CD14-positive monocyte (primary cell): Measurements from ENCODE around the gene MAPKAPK3. TPM values are rescaled to one million over a fixed set of nuclear protein-coding genes. Genes with fewer than 3 reads are reported as not detected.

ENCODE experiments used
- DNase-seq, 3 donors: peaks; one replicate each; pipeline ENCODE4 v3.0.0-alpha.2; 2011 to 2022
- H2AFZ ChIP-seq: 2 replicates; pipeline ENCODE4 v1.6.0; 2012; ENCODE audit warnings: mild to moderate bottlenecking, low read depth, low read length, inconsistent platforms; ENCODE audit not compliant: insufficient read depth, poor library complexity, severe bottlenecking
- H3K27ac ChIP-seq, 2 donors: 1 replicate in 1 of 2; 2 replicates in 1 of 2; pipeline ENCODE4 v1.5.1; 2012 to 2013; ENCODE audit warnings: low read length in 2 of 2, control low read depth in 1 of 2, inconsistent platforms in 1 of 2, low read depth in 1 of 2, mild to moderate bottlenecking in 1 of 2
- H3K27me3 ChIP-seq, 2 donors: one replicate each; pipeline versions ENCODE4 v1.6.0 to v1.6.1; 2011 to 2013; ENCODE audit warnings: low read length in 2 of 2; ENCODE audit not compliant: control insufficient read depth in 2 of 2, insufficient read depth in 2 of 2
- H3K36me3 ChIP-seq, 2 donors: replicated peaks in 1 of 2; 1 replicate in 1 of 2; 2 replicates in 1 of 2; pipeline versions ENCODE4 v1.5.1 to v1.6.1; 2012 to 2013; ENCODE audit warnings: low read length in 2 of 2, control low read depth in 1 of 2, inconsistent platforms in 1 of 2, mild to moderate bottlenecking in 1 of 2; ENCODE audit not compliant: insufficient read depth in 2 of 2, control insufficient read depth in 1 of 2
- H3K4me1 ChIP-seq, 2 donors: 1 replicate in 1 of 2; 2 replicates in 1 of 2; pipeline versions ENCODE4 v1.5.1 to v1.6.1; 2012 to 2013; ENCODE audit warnings: low read length in 2 of 2, control low read depth in 1 of 2, inconsistent platforms in 1 of 2, mild to moderate bottlenecking in 1 of 2, moderate library complexity in 1 of 2; ENCODE audit not compliant: insufficient read depth in 2 of 2, control insufficient read depth in 1 of 2
- H3K4me2 ChIP-seq: replicated peaks from 2 replicates; pipeline ENCODE3; 2012; ENCODE audit warnings: low read length, moderate library complexity, mild to moderate bottlenecking; ENCODE audit not compliant: poor library complexity, severe bottlenecking; ENCODE audit errors: extremely low read depth
- H3K4me3 ChIP-seq, 3 experiments: fragments of 200-600 bp in 1 of 3; sonication (generic) in 1 of 3; replicated peaks in 1 of 3; 1 replicate in 2 of 3; 2 replicates in 1 of 3; pipeline ENCODE4 v1.5.1; 2011 to 2013; ENCODE audit warnings: low read length in 3 of 3, mild to moderate bottlenecking in 3 of 3, control low read depth in 2 of 3, low read depth in 2 of 3, inconsistent platforms in 1 of 3, moderate library complexity in 1 of 3
- H3K79me2 ChIP-seq: 2 replicates; pipeline ENCODE4 v1.6.0; 2012; ENCODE audit warnings: mild to moderate bottlenecking, control low read depth, inconsistent platforms, low read length, moderate library complexity; ENCODE audit not compliant: insufficient read depth
- H3K9ac ChIP-seq: 2 replicates; pipeline ENCODE4 v1.6.0; 2017; ENCODE audit warnings: low read length, mild to moderate bottlenecking; ENCODE audit not compliant: insufficient read depth, poor library complexity, severe bottlenecking
- H3K9me3 ChIP-seq, 2 donors: replicated peaks in 1 of 2; 1 replicate in 1 of 2; 2 replicates in 1 of 2; pipeline versions ENCODE4 v1.5.1 to v1.6.1; 2012 to 2013; ENCODE audit warnings: low read length in 2 of 2, control low read depth in 1 of 2; ENCODE audit not compliant: control insufficient read depth in 1 of 2, insufficient read depth in 1 of 2
- H4K20me1 ChIP-seq: 2 replicates; pipeline ENCODE4 v1.6.0; 2012; ENCODE audit warnings: mild to moderate bottlenecking, low read length, control low read depth, moderate library complexity; ENCODE audit not compliant: insufficient read depth
- H3K27ac Mint-ChIP-seq, 7 donors: one replicate each; pipeline ENCODE4 v1.8.0; 2020; ENCODE audit warnings: mild to moderate bottlenecking in 7 of 7, mixed read lengths in 7 of 7, moderate library complexity in 6 of 7, inconsistent platforms in 2 of 7
- H3K27me3 Mint-ChIP-seq, 3 donors: one replicate each; pipeline ENCODE4 v1.8.0; 2021 to 2022; ENCODE audit warnings: low read depth in 3 of 3, mild to moderate bottlenecking in 3 of 3, mixed read lengths in 3 of 3, moderate library complexity in 3 of 3, inconsistent platforms in 1 of 3
- H3K36me3 Mint-ChIP-seq, 2 donors: one replicate each; pipeline ENCODE4 v1.8.0; 2020; ENCODE audit warnings: mixed read lengths in 2 of 2, inconsistent platforms in 1 of 2, mild to moderate bottlenecking in 1 of 2
- H3K4me1 Mint-ChIP-seq: one replicate; pipeline ENCODE4 v1.8.0; 2020; ENCODE audit warnings: mild to moderate bottlenecking, mixed read lengths
- H3K4me3 Mint-ChIP-seq, 2 donors: one replicate each; pipeline ENCODE4 v1.8.0; 2020; ENCODE audit warnings: mild to moderate bottlenecking in 2 of 2, mixed read lengths in 2 of 2, moderate library complexity in 1 of 2
- H3K9me3 Mint-ChIP-seq, 7 donors: one replicate each; pipeline ENCODE4 v1.8.0; 2020 to 2022; ENCODE audit warnings: mixed read lengths in 7 of 7, mild to moderate bottlenecking in 6 of 7, moderate library complexity in 6 of 7, inconsistent platforms in 2 of 7
- CTCF ChIP-seq: fragments of 200-600 bp; IDR thresholded peaks from one replicate; pipeline ENCODE4 v1.8.0; 2022; ENCODE audit warnings: antibody characterized with exemption, mild to moderate bottlenecking
- WGBS: methylation state at CpG from one replicate; pipeline ENCODE4 v1.1.5; 2013; ENCODE audit warnings: missing lambda C conversion rate; ENCODE audit not compliant: insufficient coverage; 5-methylcytosine and 5-hydroxymethylcytosine counted together
- intact Hi-C, 2 donors: fragments of 100-400 bp; cut with micrococcal nuclease; formaldehyde crosslinking; loops; one replicate each; pipeline versions ENCODE4 v1.15.0 to v1.15.1; 2023
- polyA plus RNA-seq, 3 donors: library from polyadenylated mRNA; depleted of rRNA in 1 of 3; unstranded in 2 of 3; stranded (reverse) in 1 of 3; fragments of 300-500 nt in 2 of 3; fragments of >200 nt in 1 of 3; fragmentation: Illumina TruSeq in 2 of 3; gene quantifications; 1 replicate in 2 of 3; 2 replicates in 1 of 3; pipeline ENCODE4 v1.2.3, GENCODE V29; 2012 to 2021

The MAPKAPK3 gene
- polyA plus RNA-seq, 3 donors, result 173 to 252 (median 201) TPM

- peak overlapping the region; percentile 11 for H3K9ac ChIP-seq
- peak overlapping the region; percentile 85 to 88 for H3K27ac ChIP-seq
- DNase-seq, result no peak
- H3K4me1 ChIP-seq, result peaks cover 84 to 96% of the 10 kb centered on the region in 2 donors
- intact Hi-C loops, result no loop called here
- Mint-ChIP-seq H3K4me3 (no peak overlapping the region), H3K36me3 (peaks cover 59 to 71% of the 10 kb centered on the region in 2 donors), H3K27me3 (peaks cover 0 to 3% (median 0%) of the 10 kb centered on the region in 3 donors), H3K4me1 (peaks cover 93% of the 10 kb centered on the region), H3K9me3 (no peaks in the 10 kb centered on the region), H3K27ac (peak overlapping the region; percentile 17 to 94 (median 63))
- no peaks in the 10 kb centered on the region for H3K27me3 ChIP-seq
- peaks cover 29 to 39% of the 10 kb centered on the region in 2 donors for H3K36me3 ChIP-seq
- H3K4me2 ChIP-seq, result no peak overlapping the region
- no peak overlapping the region for H3K4me3 ChIP-seq
- peaks cover 36% of the 10 kb centered on the region for H4K20me1 ChIP-seq
- 57% methylated on average over 4 of the region's 4 CpGs for WGBS
- H3K79me2 ChIP-seq, result peaks cover 72% of the 10 kb centered on the region
- no peaks in the 10 kb centered on the region for H3K9me3 ChIP-seq
- no peak overlapping the region for H2AFZ ChIP-seq
- no peak for TF ChIP-seq CTCF
Observed at GRCh38 chr3:50603261-50604109, 13.5 kb upstream of the MAPKAPK3 start.

- Histone ChIP-seq H3K4me1 (peaks cover 90 to 100% of the 10 kb centered on the region in 2 donors), H3K79me2 (peaks cover 79% of the 10 kb centered on the region), H3K9ac (no peak overlapping the region), H3K4me2 (no peak overlapping the region), H4K20me1 (peaks cover 43% of the 10 kb centered on the region), H3K4me3 (no peak overlapping the region), H3K9me3 (no peaks in the 10 kb centered on the region), H3K27ac (peak overlapping the region in 1 of 2 donors; percentile 20), H3K27me3 (no peaks in the 10 kb centered on the region), H3K36me3 (peaks cover 29 to 40% of the 10 kb centered on the region in 2 donors), H2AFZ (no peak overlapping the region)
- Mint-ChIP-seq H3K36me3 (peaks cover 61 to 74% of the 10 kb centered on the region in 2 donors), H3K27me3 (peaks cover 0 to 3% (median 0%) of the 10 kb centered on the region in 3 donors), H3K27ac (peak overlapping the region in 3 of 7 donors; percentile 17 to 94 (median 63)), H3K9me3 (no peaks in the 10 kb centered on the region), H3K4me1 (peaks cover 97% of the 10 kb centered on the region), H3K4me3 (peak overlapping the region in 1 of 2 donors; percentile 21)
- no peak for DNase-seq
- no peak for TF ChIP-seq CTCF
- intact Hi-C loops, result no loop called here
- 88% methylated on average over 3 of the region's 5 CpGs for WGBS
Observed at GRCh38 chr3:50604110-50604621, 12.8 kb upstream of the MAPKAPK3 start.
